ENCODE data around the gene EGFLAM.

DNA sequence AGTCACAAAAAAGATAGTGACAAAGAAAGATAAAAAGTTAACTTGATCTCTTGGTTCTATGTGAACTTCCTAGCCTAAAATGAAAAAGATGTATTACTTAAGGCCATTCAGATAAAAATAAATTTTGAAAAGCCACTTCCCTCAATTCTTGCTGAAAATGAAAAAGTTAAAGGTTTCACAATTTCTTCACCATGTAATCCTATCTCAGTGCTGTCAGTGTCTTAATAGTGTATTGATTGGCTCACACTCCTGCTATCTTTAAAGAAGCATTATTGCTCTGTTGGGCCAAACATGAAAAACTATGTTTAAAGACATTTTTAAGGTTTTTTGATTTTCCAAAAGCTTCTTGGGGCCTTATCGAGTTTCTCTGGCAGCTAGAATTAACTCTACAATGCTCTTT, 18.1 kb upstream of the EGFLAM start:
- no peak for TF ChIP-seq CTCF (IDR thresholded peaks at IDR 0.05)
- TF ChIP-seq, protein P1, sequence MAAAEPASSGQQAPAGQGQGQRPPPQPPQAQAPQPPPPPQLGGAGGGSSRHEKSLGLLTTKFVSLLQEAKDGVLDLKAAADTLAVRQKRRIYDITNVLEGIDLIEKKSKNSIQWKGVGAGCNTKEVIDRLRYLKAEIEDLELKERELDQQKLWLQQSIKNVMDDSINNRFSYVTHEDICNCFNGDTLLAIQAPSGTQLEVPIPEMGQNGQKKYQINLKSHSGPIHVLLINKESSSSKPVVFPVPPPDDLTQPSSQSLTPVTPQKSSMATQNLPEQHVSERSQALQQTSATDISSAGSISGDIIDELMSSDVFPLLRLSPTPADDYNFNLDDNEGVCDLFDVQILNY (CRISPR knock-in tag; IDR thresholded peaks at IDR 0.05): no peak
- TF ChIP-seq ARID4B (CRISPR knock-in tag; IDR thresholded peaks at IDR 0.05; ENCODE audit: borderline replicate concordance): no peak
- TF ChIP-seq NR3C1 (CRISPR knock-in tag; conservative IDR thresholded peaks at IDR 0.05; ENCODE audit: low read depth): no peak
- no peak for TF ChIP-seq NR2C2 (CRISPR knock-in tag; IDR thresholded peaks at IDR 0.05)
- no peak for TF ChIP-seq STAT6 (CRISPR knock-in tag; conservative IDR thresholded peaks at IDR 0.05; ENCODE audit: low read depth)
- TF ChIP-seq JUN (CRISPR knock-in tag; IDR thresholded peaks at IDR 0.05): no peak
- no peak for TF ChIP-seq USF2 (CRISPR knock-in tag; IDR thresholded peaks at IDR 0.05)
- TF ChIP-seq MAX (CRISPR knock-in tag; IDR thresholded peaks at IDR 0.05): no peak
- no peak for TF ChIP-seq FOXJ3 (CRISPR knock-in tag; IDR thresholded peaks at IDR 0.05; ENCODE audit: borderline replicate concordance)
- TF ChIP-seq, protein P2, sequence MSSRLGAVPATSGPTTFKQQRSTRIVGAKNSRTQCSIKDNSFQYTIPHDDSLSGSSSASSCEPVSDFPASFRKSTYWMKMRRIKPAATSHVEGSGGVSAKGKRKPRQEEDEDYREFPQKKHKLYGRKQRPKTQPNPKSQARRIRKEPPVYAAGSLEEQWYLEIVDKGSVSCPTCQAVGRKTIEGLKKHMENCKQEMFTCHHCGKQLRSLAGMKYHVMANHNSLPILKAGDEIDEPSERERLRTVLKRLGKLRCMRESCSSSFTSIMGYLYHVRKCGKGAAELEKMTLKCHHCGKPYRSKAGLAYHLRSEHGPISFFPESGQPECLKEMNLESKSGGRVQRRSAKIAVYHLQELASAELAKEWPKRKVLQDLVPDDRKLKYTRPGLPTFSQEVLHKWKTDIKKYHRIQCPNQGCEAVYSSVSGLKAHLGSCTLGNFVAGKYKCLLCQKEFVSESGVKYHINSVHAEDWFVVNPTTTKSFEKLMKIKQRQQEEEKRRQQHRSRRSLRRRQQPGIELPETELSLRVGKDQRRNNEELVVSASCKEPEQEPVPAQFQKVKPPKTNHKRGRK (CRISPR knock-in tag; IDR thresholded peaks at IDR 0.05; ENCODE audit: borderline replicate concordance): no peak
